Astrocyte (in vitro differentiated cells and primary cell): Measurements from ENCODE around the gene CRADD.

ENCODE experiments used
- EZH2 ChIP-seq: IDR thresholded peaks from 2 replicates; pipeline ENCODE4 v1.6.1; 2012; ENCODE audit warnings: mild to moderate bottlenecking, low read length, inconsistent platforms; ENCODE audit not compliant: insufficient read depth
- TF ChIP-seq, protein P1 (sequence below): IDR thresholded peaks from 2 replicates; pipeline ENCODE4 v1.5.1; 2011; ENCODE audit warnings: low read depth, mild to moderate bottlenecking, inconsistent platforms, low read length, moderate library complexity; ENCODE audit not compliant: insufficient read depth

DNA sequence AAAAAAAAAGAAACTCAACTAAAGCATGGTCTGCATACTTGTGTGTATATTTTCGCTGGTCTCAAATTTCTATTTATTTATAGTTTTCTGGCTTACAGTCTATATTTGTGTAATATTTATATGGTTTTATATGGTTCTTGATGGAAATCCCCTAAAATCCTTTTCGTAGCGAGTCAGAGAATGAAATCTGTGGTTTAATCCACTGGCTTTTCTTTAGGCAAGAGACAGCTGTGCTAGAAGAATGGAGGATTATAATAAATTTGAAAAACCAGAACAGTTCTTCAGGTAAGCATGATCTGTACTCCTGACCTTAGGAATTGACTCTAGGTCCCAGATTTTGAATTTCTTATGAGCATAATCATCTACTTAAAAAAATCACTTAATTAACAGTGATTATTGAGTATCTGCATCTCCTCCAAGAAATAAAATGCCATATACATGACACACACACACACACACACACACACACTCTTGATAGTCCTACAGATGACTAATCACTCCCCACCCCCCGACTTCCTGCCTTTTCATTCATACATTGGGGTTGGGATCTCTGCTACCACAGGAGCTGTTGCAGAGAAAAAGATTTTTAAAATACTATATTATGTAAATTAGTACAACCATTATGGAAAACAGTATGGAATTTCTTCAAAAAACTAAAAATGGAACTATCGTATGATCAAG is 113.4 kb downstream of the CRADD start:
- TF ChIP-seq, protein P1, sequence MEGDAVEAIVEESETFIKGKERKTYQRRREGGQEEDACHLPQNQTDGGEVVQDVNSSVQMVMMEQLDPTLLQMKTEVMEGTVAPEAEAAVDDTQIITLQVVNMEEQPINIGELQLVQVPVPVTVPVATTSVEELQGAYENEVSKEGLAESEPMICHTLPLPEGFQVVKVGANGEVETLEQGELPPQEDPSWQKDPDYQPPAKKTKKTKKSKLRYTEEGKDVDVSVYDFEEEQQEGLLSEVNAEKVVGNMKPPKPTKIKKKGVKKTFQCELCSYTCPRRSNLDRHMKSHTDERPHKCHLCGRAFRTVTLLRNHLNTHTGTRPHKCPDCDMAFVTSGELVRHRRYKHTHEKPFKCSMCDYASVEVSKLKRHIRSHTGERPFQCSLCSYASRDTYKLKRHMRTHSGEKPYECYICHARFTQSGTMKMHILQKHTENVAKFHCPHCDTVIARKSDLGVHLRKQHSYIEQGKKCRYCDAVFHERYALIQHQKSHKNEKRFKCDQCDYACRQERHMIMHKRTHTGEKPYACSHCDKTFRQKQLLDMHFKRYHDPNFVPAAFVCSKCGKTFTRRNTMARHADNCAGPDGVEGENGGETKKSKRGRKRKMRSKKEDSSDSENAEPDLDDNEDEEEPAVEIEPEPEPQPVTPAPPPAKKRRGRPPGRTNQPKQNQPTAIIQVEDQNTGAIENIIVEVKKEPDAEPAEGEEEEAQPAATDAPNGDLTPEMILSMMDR: no peak
- no peak for TF ChIP-seq EZH2
